H9 (cell line): ENCODE measurements around the gene MRI1. TPM values are rescaled to one million over a fixed set of nuclear protein-coding genes. Genes with fewer than 3 reads are reported as not detected.

Source experiments
- DNase-seq: peaks from one replicate; pipeline ENCODE4 v3.0.0-alpha.2; 2017
- H2AFZ ChIP-seq: one replicate; pipeline ENCODE4 v1.6.1; 2013; ENCODE audit warnings: mild to moderate bottlenecking, low read length, control low read depth, moderate library complexity
- H2AK5ac ChIP-seq: 2 replicates; pipeline ENCODE4 v1.6.1; 2013; ENCODE audit warnings: low read length, control low read depth, mixed read lengths; ENCODE audit not compliant: insufficient read length
- H2BK120ac ChIP-seq: one replicate; pipeline ENCODE4 v1.6.1; 2013; ENCODE audit warnings: low read depth, mild to moderate bottlenecking, low read length, control low read depth, inconsistent platforms; ENCODE audit not compliant: poor library complexity, severe bottlenecking
- H2BK12ac ChIP-seq: 2 replicates; pipeline ENCODE4 v1.6.1; 2013; ENCODE audit warnings: low read length, control low read depth, mixed read lengths, low read depth; ENCODE audit not compliant: insufficient read length
- H2BK15ac ChIP-seq: 2 replicates; pipeline ENCODE4 v1.6.1; 2013; ENCODE audit warnings: low read depth, low read length, control low read depth
- H2BK20ac ChIP-seq: one replicate; pipeline ENCODE4 v1.6.1; 2013; ENCODE audit warnings: low read depth, mild to moderate bottlenecking, low read length, control low read depth, inconsistent platforms; ENCODE audit not compliant: poor library complexity, severe bottlenecking
- H2BK5ac ChIP-seq: 2 replicates; pipeline ENCODE4 v1.6.1; 2013; ENCODE audit warnings: low read length, control low read depth, mixed read lengths; ENCODE audit not compliant: insufficient read length
- H3K14ac ChIP-seq: 2 replicates; pipeline ENCODE4 v1.6.1; 2013; ENCODE audit warnings: low read length, control low read depth; ENCODE audit not compliant: insufficient read depth
- H3K18ac ChIP-seq: 2 replicates; pipeline ENCODE4 v1.6.1; 2013; ENCODE audit warnings: low read depth, mild to moderate bottlenecking, mixed read lengths, low read length, control low read depth; ENCODE audit not compliant: insufficient read length
- H3K23ac ChIP-seq: 2 replicates; pipeline ENCODE4 v1.6.1; 2013; ENCODE audit warnings: low read length, control low read depth, mixed read lengths, low read depth; ENCODE audit not compliant: insufficient read length
- H3K23me2 ChIP-seq: 2 replicates; pipeline ENCODE4 v1.6.1; 2013; ENCODE audit warnings: low read depth, mild to moderate bottlenecking, mixed read lengths, low read length, control low read depth; ENCODE audit not compliant: insufficient read length, poor library complexity, severe bottlenecking
- H3K27ac ChIP-seq: 2 replicates; pipeline ENCODE4 v1.5.1; 2013; ENCODE audit warnings: low read length, control low read depth, mixed read lengths, low read depth; ENCODE audit not compliant: insufficient read length
- H3K27me3 ChIP-seq: 2 replicates; pipeline ENCODE4 v1.6.1; 2013; ENCODE audit warnings: low read length, control low read depth, inconsistent platforms; ENCODE audit not compliant: insufficient read depth
- H3K4ac ChIP-seq: 2 replicates; pipeline ENCODE4 v1.6.1; 2013; ENCODE audit warnings: low read depth, mild to moderate bottlenecking, control low read depth, inconsistent platforms, low read length, moderate library complexity
- H3K4me1 ChIP-seq: 2 replicates; pipeline ENCODE4 v1.6.1; 2013; ENCODE audit warnings: low read length, control low read depth, inconsistent platforms; ENCODE audit not compliant: insufficient read depth
- H3K4me2 ChIP-seq: 2 replicates; pipeline ENCODE4 v1.6.1; 2013; ENCODE audit warnings: low read length, control low read depth, mixed read lengths; ENCODE audit not compliant: insufficient read length, insufficient read depth
- H3K56ac ChIP-seq: 2 replicates; pipeline ENCODE4 v1.6.1; 2013; ENCODE audit warnings: low read depth, mild to moderate bottlenecking, mixed read lengths, low read length, control low read depth; ENCODE audit not compliant: insufficient read length
- H3K79me1 ChIP-seq: 2 replicates; pipeline ENCODE4 v1.6.1; 2013; ENCODE audit warnings: low read depth, mild to moderate bottlenecking, moderate library complexity, low read length, control low read depth, inconsistent platforms; ENCODE audit not compliant: insufficient read depth, poor library complexity, severe bottlenecking
- H3K79me2 ChIP-seq: 2 replicates; pipeline ENCODE4 v1.6.1; 2013; ENCODE audit warnings: low read length, control low read depth, inconsistent platforms; ENCODE audit not compliant: insufficient read depth
- H3K9ac ChIP-seq: 2 replicates; pipeline ENCODE4 v1.6.1; 2013; ENCODE audit warnings: low read length, control low read depth, mixed read lengths; ENCODE audit not compliant: insufficient read length; ENCODE audit errors: extremely low read depth
- H3K9me3 ChIP-seq: one replicate; pipeline ENCODE4 v1.6.1; 2013; ENCODE audit warnings: low read depth, low read length, inconsistent platforms; ENCODE audit not compliant: control insufficient read depth
- H3T11ph ChIP-seq: one replicate; pipeline ENCODE4 v1.6.1; 2013; ENCODE audit warnings: mild to moderate bottlenecking, low read length, control low read depth, inconsistent platforms
- H4K20me1 ChIP-seq: one replicate; pipeline ENCODE4 v1.6.1; 2013; ENCODE audit not compliant: control insufficient read depth, insufficient read length, insufficient read depth
- H4K5ac ChIP-seq: 2 replicates; pipeline ENCODE4 v1.6.1; 2013; ENCODE audit warnings: low read depth, mild to moderate bottlenecking, mixed read lengths, low read length, control low read depth; ENCODE audit not compliant: insufficient read length
- H4K8ac ChIP-seq: replicated peaks from 2 replicates; pipeline ENCODE4 v1.6.1; 2013; ENCODE audit warnings: low read length, control low read depth, mixed read lengths, low read depth; ENCODE audit not compliant: insufficient read length
- H4K91ac ChIP-seq: 2 replicates; pipeline ENCODE4 v1.6.1; 2013; ENCODE audit warnings: low read depth, mild to moderate bottlenecking, moderate library complexity, mixed read lengths, low read length, control low read depth; ENCODE audit not compliant: insufficient read length
- H3K27ac Mint-ChIP-seq, 3 experiments: 2 replicates in 2 of 3; 3 replicates in 1 of 3; pipeline ENCODE4 v1.8.0; 2020 to 2021; ENCODE audit warnings: mixed read lengths in 3 of 3, mild to moderate bottlenecking in 1 of 3, moderate library complexity in 1 of 3
- H3K27me3 Mint-ChIP-seq: 2 replicates; pipeline ENCODE4 v1.8.0; 2021; ENCODE audit warnings: low read depth, mild to moderate bottlenecking, moderate library complexity, mixed read lengths
- H3K36me3 Mint-ChIP-seq, 3 experiments: 2 replicates in 2 of 3; 3 replicates in 1 of 3; pipeline ENCODE4 v1.8.0; 2020 to 2021; ENCODE audit warnings: low read depth in 3 of 3, mixed read lengths in 3 of 3; ENCODE audit not compliant: insufficient read depth in 1 of 3
- H3K4me1 Mint-ChIP-seq, 2 experiments: 2 replicates each; pipeline ENCODE4 v1.8.0; 2020; ENCODE audit warnings: mixed read lengths in 2 of 2
- H3K4me3 Mint-ChIP-seq, 2 experiments: 2 replicates in 1 of 2; 3 replicates in 1 of 2; pipeline ENCODE4 v1.8.0; 2020 to 2021; ENCODE audit warnings: mild to moderate bottlenecking in 2 of 2, mixed read lengths in 2 of 2, moderate library complexity in 1 of 2
- H3K9me3 Mint-ChIP-seq, 2 experiments: 2 replicates in 1 of 2; 3 replicates in 1 of 2; pipeline ENCODE4 v1.8.0; 2020; ENCODE audit warnings: mild to moderate bottlenecking in 2 of 2, mixed read lengths in 2 of 2, moderate library complexity in 1 of 2
- CTCF ChIP-seq: fragments of 200-600 bp; sonication (generic); conservative IDR thresholded peaks from 3 replicates; pipeline ENCODE4 v1.8.0; 2021; ENCODE audit warnings: antibody characterized with exemption, mild to moderate bottlenecking
- WGBS: extraction: QIAGEN DNeasy Blood & Tissue Kit; methylation state at CpG from one replicate; pipeline ENCODE4 v1.1.7; 2013; ENCODE audit warnings: missing lambda C conversion rate, low lambda C conversion rate, mixed read lengths; ENCODE audit not compliant: insufficient read length; ENCODE audit errors: extremely low coverage; 5-methylcytosine and 5-hydroxymethylcytosine counted together
- total RNA-seq: library from RNA; stranded (reverse); gene quantifications from 2 replicates; pipeline ENCODE4 v1.2.1, GENCODE V29; 2021

Gene MRI1
- total RNA-seq, 1 experiment from 2014 or later, result 19.5 TPM

GRCh38 chr19:13741893-13742292 lies 22.4 kb upstream of the MRI1 start:
- Histone ChIP-seq H2BK5ac (no peak overlapping the region), H2BK12ac (no peak overlapping the region), H3K9me3 (no peaks in the 10 kb centered on the region), H2AK5ac (no peak overlapping the region), H3K27me3 (no peaks in the 10 kb centered on the region), H3K79me2 (no peaks in the 10 kb centered on the region), H2AFZ (no peak overlapping the region), H3T11ph (no peak overlapping the region), H2BK120ac (no peak overlapping the region), H3K9ac (no peak overlapping the region), H3K4me2 (no peak overlapping the region), H3K23me2 (no peaks in the 10 kb centered on the region), H3K14ac (no peak overlapping the region), H3K4me1 (no peaks in the 10 kb centered on the region), H4K8ac (no peak overlapping the region), H2BK15ac (no peak overlapping the region), H3K23ac (no peak overlapping the region), H3K79me1 (no peaks in the 10 kb centered on the region), H3K4ac (no peak overlapping the region), H4K20me1 (no peaks in the 10 kb centered on the region), H2BK20ac (no peak overlapping the region), H3K56ac (no peak overlapping the region), H4K91ac (no peak overlapping the region), H4K5ac (no peak overlapping the region), H3K27ac (no peak overlapping the region), H3K18ac (no peak overlapping the region)
- peak overlapping the region in 2 of 3 experiments; percentile 12 to 42; a peak in 3 of 7 replicates for H3K27ac Mint-ChIP-seq
- no peaks in the 10 kb centered on the region; the same call in 1 of the 2 replicates for H3K27me3 Mint-ChIP-seq
- peaks cover 12 to 13% of the 10 kb centered on the region in 2 experiments for H3K4me1 Mint-ChIP-seq
- no peak overlapping the region for H3K4me3 Mint-ChIP-seq
- peaks cover 4 to 11% (median 7%) of the 10 kb centered on the region in 3 experiments; a peak in 5 of 7 replicates for H3K36me3 Mint-ChIP-seq
- DNase-seq, result no peak
- no peak for TF ChIP-seq CTCF
- no CpG with 5 or more reads among the region's 2 CpGs for WGBS
- H3K9me3 Mint-ChIP-seq, result peaks cover 0 to 8% of the 10 kb centered on the region in 2 experiments; a peak in 2 of 5 replicates
